Neural crest cell (in vitro differentiated cells): ENCODE data around the gene TEX48. TPM values are rescaled to one million over a fixed set of nuclear protein-coding genes. Genes with fewer than 3 reads are reported as not detected.

Experiments used
- DNase-seq: peaks from one replicate; pipeline ENCODE4 v3.0.0; 2021; ENCODE audit warnings: low read depth, mixed read lengths, low spot score
- H3K27ac Mint-ChIP-seq: one replicate; pipeline ENCODE4 v1.8.0; 2021; ENCODE audit warnings: mild to moderate bottlenecking, mixed read lengths; ENCODE audit not compliant: unreplicated experiment
- H3K27me3 Mint-ChIP-seq: 2 replicates; pipeline ENCODE4 v1.8.0; 2021; ENCODE audit warnings: low read depth, mild to moderate bottlenecking, mixed read lengths
- H3K36me3 Mint-ChIP-seq: 2 replicates; pipeline ENCODE4 v1.8.0; 2021; ENCODE audit warnings: low read depth, mild to moderate bottlenecking, mixed read lengths
- H3K4me1 Mint-ChIP-seq: 2 replicates; pipeline ENCODE4 v1.8.0; 2021; ENCODE audit warnings: mixed read lengths
- H3K4me3 Mint-ChIP-seq: one replicate; pipeline ENCODE4 v1.8.0; 2021; ENCODE audit warnings: mild to moderate bottlenecking, mixed read lengths
- H3K9me3 Mint-ChIP-seq: 2 replicates; pipeline ENCODE4 v1.8.0; 2021; ENCODE audit warnings: mixed read lengths
- CTCF ChIP-seq: fragments of 200-600 bp; sonication (generic); conservative IDR thresholded peaks from 2 replicates; pipeline ENCODE4 v1.5.0; 2021; ENCODE audit warnings: antibody characterized with exemption, mild to moderate bottlenecking
- total RNA-seq: library from RNA; stranded (reverse); gene quantifications from 2 replicates; pipeline ENCODE4 v1.2.1, GENCODE V29; 2021

TEX48 gene
- total RNA-seq, 1 donor from 2014 or later = not detected

GRCh38 chr9:114723931-114724330 is 41.9 kb upstream of the TEX48 start:
- DNase-seq = no peak
- Mint-ChIP-seq H3K27ac (no peak overlapping the region), H3K4me3 (no peak overlapping the region), H3K4me1 (peaks cover 6% of the 10 kb centered on the region), H3K36me3 (no peaks in the 10 kb centered on the region), H3K9me3 (no peaks in the 10 kb centered on the region), H3K27me3 (peaks cover 38% of the 10 kb centered on the region)
- no peak for TF ChIP-seq CTCF

DNA sequence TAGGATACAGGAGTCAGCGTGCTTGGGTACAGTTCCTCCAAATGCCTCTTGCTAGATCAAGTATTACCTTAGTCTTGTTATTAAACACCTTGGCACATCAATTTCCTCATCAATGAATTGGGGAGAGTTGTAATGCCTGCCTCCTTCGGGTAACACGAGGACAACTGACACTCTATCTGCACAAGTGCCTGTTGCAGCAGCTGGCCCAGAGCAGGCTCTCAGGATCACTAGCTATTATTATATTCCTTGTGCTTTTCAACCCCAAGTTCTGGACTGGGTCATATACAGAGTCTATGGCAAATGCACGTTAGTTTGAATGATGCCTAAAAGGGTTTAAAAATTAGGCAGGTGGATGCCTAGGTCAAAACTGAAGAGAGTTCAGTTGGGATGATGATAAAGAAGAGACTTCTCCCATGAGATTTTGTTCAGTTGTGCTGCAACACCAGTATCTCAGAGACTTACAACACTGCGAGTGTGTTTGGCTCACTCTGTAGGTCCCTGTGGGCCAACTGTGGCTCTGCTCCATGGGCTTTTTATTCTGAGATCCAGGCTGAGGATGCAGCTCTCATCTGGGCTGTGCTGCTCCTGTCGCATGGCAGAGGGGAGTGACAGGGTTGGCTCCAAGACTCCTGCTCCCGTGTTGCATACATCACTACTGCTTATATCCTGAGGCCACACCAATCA is 41.1 kb upstream of the TEX48 start:
- Mint-ChIP-seq H3K27ac (no peak overlapping the region), H3K36me3 (no peaks in the 10 kb centered on the region), H3K4me1 (peaks cover 6% of the 10 kb centered on the region), H3K27me3 (peaks cover 45% of the 10 kb centered on the region), H3K4me3 (no peak overlapping the region), H3K9me3 (no peaks in the 10 kb centered on the region)
- no peak for TF ChIP-seq CTCF
- no peak for DNase-seq

- no peak for TF ChIP-seq CTCF
- no peaks in the 10 kb centered on the region for H3K9me3 Mint-ChIP-seq
- H3K27me3 Mint-ChIP-seq = peaks cover 52% of the 10 kb centered on the region
- no peaks in the 10 kb centered on the region for H3K36me3 Mint-ChIP-seq
- no peak overlapping the region for H3K27ac Mint-ChIP-seq
- H3K4me1 Mint-ChIP-seq = peaks cover 6% of the 10 kb centered on the region
- H3K4me3 Mint-ChIP-seq = no peak overlapping the region
- DNase-seq = no peak
These were observed 40.2 kb upstream of the TEX48 start for GRCh38 chr9:114722081-114722621.

DNA sequence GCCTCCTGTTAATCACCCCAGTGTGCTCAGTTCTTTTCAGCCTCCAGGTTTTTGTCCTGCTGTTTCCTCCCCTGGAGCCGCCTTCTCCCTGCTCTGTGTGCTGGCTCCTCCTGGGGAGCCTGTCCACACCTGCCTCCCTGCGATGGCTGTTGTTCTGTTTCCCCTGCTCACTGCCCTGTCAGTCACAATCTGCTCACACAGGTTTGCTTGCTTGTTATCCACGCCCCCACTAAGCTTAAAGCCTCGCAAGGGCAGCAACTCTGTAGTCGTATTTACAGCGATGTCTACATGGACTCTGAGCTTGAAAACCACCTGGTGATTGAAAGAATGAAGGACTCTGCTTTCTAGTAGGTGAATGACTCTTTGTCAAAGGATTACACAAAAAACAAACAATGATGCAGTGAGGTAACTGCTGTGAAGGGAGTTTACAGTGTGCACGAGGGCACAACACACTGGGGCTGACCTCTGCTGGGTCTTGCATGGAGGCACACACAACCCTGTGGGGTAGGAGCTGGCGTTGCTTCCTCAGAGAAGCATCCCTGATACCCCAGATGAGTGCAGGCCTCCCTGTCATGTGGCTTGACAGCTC is 39.6 kb upstream of the TEX48 start:
- Mint-ChIP-seq H3K27ac (no peak overlapping the region), H3K9me3 (no peaks in the 10 kb centered on the region), H3K36me3 (no peaks in the 10 kb centered on the region), H3K27me3 (peaks cover 57% of the 10 kb centered on the region), H3K4me1 (peaks cover 6% of the 10 kb centered on the region), H3K4me3 (no peak overlapping the region)
- DNase-seq = no peak
- no peak for TF ChIP-seq CTCF

GRCh38 chr9:114720086-114720676 is 38.2 kb upstream of the TEX48 start:
- peaks cover 6% of the 10 kb centered on the region for H3K4me1 Mint-ChIP-seq
- no peaks in the 10 kb centered on the region for H3K36me3 Mint-ChIP-seq
- no peaks in the 10 kb centered on the region for H3K9me3 Mint-ChIP-seq
- H3K27ac Mint-ChIP-seq = no peak overlapping the region
- DNase-seq = no peak
- TF ChIP-seq CTCF = no peak
- no peak overlapping the region for H3K4me3 Mint-ChIP-seq
- H3K27me3 Mint-ChIP-seq = peaks cover 58% of the 10 kb centered on the region
